GM12865 (cell line): ENCODE measurements around the gene LRP1.
A peak's percentile ranks its signal among the peaks of the same experiment; 100 is the strongest.

Experiments
- DNase-seq: peaks from one replicate; pipeline ENCODE4 v3.0.0; 2010; ENCODE audit warnings: low read depth
- H3K4me3 ChIP-seq: 2 replicates; pipeline ENCODE4 v1.5.1; 2011; ENCODE audit warnings: mild to moderate bottlenecking, low read depth, low read length, control low read depth
- TF ChIP-seq, protein P1 (sequence below): IDR thresholded peaks from 2 replicates; pipeline ENCODE4 v1.5.1; 2011; ENCODE audit warnings: low read length, control low read depth, low read depth, inconsistent platforms; ENCODE audit not compliant: insufficient read depth; ENCODE audit errors: missing control alignments

LRP1 gene

DNA sequence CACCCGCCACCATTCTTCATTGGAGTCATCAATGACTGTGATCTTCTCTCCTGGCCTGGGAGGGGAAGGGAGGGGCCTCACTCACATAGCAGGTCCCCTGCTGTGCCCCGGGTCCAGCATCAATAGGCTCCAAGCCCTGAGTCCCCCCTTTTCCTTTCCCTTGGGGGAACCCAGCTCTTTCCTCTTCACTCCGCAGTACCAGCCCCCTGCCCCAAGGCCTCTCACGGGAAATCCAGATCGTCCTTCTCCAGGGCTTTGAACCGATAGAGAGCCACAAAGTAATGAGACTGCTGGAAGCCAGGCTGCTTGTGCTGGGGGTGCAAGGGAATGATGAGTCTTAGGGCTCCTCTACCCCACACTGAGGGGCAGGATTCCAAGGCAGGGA is 116.0 kb downstream of the LRP1 start:
- H3K4me3 ChIP-seq = no peak overlapping the region
- TF ChIP-seq, protein P1, sequence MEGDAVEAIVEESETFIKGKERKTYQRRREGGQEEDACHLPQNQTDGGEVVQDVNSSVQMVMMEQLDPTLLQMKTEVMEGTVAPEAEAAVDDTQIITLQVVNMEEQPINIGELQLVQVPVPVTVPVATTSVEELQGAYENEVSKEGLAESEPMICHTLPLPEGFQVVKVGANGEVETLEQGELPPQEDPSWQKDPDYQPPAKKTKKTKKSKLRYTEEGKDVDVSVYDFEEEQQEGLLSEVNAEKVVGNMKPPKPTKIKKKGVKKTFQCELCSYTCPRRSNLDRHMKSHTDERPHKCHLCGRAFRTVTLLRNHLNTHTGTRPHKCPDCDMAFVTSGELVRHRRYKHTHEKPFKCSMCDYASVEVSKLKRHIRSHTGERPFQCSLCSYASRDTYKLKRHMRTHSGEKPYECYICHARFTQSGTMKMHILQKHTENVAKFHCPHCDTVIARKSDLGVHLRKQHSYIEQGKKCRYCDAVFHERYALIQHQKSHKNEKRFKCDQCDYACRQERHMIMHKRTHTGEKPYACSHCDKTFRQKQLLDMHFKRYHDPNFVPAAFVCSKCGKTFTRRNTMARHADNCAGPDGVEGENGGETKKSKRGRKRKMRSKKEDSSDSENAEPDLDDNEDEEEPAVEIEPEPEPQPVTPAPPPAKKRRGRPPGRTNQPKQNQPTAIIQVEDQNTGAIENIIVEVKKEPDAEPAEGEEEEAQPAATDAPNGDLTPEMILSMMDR = no peak
- DNase-seq = no peak

DNA sequence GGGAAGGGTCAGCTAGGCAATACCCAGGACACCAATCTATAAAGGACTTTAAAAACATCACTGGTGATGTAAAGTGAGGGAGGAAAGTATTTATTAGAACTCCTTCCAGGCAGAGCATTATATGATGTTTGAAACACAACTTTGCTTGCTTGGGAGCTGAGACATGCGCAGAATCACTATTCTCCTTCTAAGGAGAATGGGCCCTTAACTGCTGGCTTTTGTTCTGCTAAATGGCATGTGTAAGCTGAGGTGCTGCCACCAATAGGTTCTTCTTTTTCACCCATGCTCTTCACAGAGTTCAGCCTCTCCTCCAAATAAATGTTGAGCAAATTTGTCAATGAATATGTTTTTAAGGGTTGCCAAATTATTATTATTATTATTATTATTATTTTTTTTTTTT is 118.8 kb downstream of the LRP1 start:
- TF ChIP-seq, protein P1 = no peak
- no peak for DNase-seq
- H3K4me3 ChIP-seq = no peak overlapping the region

DNA sequence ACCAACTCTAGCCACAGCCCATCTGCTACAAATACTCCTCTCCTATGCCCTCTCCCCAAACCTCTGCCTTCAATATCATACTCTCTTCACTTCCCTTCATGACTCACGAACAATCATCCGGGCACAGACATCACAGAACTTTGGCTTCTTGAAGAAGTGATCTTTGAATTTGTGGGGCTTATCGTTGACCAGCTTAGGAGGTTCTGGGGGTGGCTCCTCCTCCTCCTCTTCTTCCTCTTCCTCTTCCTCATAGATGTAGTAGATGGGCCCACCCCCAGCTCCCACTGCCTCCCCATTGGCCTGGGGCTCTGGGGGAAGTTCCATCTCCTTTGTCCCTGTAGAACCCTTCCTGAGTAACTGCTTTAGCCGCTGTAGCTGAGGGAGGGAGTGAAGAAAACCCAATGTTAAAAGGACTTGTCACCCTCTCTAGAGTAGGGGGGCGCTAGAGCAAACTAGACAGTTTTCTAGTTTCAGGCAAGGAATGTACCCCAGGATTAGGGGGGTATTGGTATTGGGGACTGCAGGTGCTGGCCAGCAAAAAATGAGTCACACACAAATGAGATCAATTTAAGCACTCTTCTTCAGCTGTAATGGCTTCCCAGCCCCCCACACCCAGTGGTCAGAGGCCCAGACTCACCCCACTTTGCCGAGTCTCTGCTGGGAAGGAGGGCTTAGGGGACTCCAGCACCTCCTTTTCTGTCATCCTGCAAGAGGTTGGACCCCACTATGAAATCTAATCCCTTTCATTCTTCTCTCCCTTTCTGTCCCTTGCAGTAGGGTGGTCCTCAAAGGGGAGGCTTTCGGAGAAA is 120.9 kb downstream of the LRP1 start:
- no peak for DNase-seq
- H3K4me3 ChIP-seq = peak overlapping the region; percentile 35
- TF ChIP-seq, protein P1 = no peak

DNA sequence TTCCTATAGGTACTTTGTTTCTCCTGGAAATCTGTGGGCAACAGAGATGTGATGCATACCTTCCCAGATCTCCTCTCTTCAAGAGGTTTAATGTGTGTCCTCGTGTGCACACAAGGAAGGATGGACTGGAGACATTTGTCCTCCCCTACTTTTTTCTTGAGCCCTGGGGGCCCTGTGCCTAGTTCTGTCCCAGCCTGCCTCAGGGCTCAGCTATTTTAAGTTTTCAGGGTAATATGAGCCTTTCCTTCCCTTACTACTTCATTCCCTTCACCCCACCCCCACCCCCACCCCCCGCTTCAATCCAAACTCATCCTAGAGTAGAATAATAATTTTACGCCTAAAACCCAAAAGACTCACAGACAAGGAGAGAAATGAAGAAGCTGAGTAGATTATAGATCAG is 122.3 kb downstream of the LRP1 start:
- no peak for DNase-seq
- no peak overlapping the region for H3K4me3 ChIP-seq
- TF ChIP-seq, protein P1 = no peak

DNA sequence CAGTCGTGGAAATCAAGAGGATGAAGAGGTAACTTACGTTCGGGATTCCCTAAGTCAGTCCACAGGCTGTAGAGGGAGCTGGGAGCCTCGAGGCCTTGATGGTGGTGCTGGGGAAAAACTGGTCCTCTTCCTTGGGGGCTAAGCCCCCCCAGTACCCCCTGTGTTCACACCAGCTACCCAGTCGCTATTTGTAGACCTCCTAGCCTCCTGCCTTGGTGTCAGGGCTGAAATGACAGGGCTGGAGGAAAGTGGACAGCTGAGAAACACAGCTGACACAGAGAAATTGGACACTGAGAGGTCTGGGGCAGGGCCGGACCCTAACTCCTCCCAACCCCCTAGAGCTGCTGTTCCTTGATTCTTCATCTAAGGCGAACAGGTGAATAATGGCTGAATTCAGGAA is 122.7 kb downstream of the LRP1 start, which contains the start of gene STAC3:
Gene STAC3 (minus strand): TSS at position 232 of the 400 bp plus-strand sequence. CDS start 1,551 bp downstream, outside the sequence.
- TF ChIP-seq, protein P1 = no peak
- DNase-seq = no peak
- no peak within 1 kb of the TSS for H3K4me3 ChIP-seq

DNA sequence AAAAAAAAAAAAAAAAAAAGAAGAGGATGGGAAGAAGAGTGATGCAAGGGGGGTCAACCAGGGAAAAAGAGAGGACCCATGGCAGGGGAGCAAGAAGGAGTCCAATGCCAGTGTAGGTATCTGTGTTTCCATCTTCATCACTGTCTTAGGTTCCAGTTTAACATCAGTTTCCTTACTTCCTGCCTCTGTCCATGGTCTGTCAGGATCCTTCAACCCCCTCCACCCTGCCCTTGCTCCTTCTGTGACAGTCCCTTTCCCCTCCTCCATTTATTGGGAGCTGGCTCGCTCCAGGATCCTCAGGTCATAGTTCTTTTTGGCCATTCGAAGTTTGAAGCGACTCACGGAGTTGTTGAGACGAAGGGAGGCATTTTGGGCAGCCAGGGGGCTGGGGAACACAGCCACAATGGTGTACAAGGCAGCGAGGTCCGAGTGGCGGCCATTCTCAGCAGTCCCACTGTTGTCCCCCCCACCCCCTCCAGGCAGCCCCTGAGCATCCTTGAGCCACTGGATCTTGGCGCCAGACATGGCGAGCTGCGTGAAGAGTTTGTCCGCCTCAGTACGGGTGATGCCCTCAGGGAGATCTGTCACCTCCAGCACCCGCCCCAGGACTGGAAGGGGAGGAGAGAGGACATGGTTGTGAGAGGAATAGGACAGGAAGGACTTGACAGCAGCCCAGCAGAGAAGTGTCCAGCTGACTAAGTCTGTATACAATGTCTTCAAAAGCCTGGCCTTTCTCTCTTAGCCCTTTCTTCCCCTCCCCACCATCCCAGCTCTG is 126.4 kb downstream of the LRP1 start:
- DNase-seq = no peak
- no peak overlapping the region for H3K4me3 ChIP-seq
- TF ChIP-seq, protein P1 = no peak
